ENCODE results near the gene SPO11.

Gene SPO11

GRCh38 chr20:57383447-57384347 lies 54.1 kb downstream of the SPO11 start:
- Histone ChIP-seq H2BK120ac (ENCODE audit: low read depth, low read length) (no peak overlapping the region), H3K18ac (ENCODE audit: low read length) (no peak overlapping the region), H3K79me1 (ENCODE audit: low read length) (no peaks in the 10 kb centered on the region), H2AK5ac (ENCODE audit: low read length) (no peak overlapping the region), H3K27me3 (ENCODE audit: insufficient read depth, low read length, poor library complexity) (no peaks in the 10 kb centered on the region), H3K56ac (ENCODE audit: low read length) (no peak overlapping the region), H3K27ac (ENCODE audit: low read depth, low read length) (no peak overlapping the region), H4K5ac (ENCODE audit: low read length) (no peak overlapping the region), H2BK15ac (replicated peaks; ENCODE audit: low read depth) (no peak overlapping the region), H3K4ac (ENCODE audit: low read depth, low read length) (no peak overlapping the region), H3K4me1 (ENCODE audit: control insufficient read depth, low read depth, low read length) (no peaks in the 10 kb centered on the region), H2BK5ac (ENCODE audit: low read length) (no peak overlapping the region), H4K8ac (ENCODE audit: low read depth, low read length) (no peak overlapping the region), H3K4me2 (ENCODE audit: low read length) (no peak overlapping the region), H3K9ac (ENCODE audit: low read length) (no peak overlapping the region), H3K79me2 (ENCODE audit: control insufficient read depth, insufficient read depth, low read length) (no peaks in the 10 kb centered on the region), H3K23ac (ENCODE audit: low read length) (no peak overlapping the region), H3K36me3 (ENCODE audit: control insufficient read depth, insufficient read depth, low read length) (no peaks in the 10 kb centered on the region), H3K4me3 (ENCODE audit: low read length) (no peak overlapping the region)
- DNase-seq = no peak
- no CpG with 5 or more reads among the region's 20 CpGs for WGBS (ENCODE audit: extremely low coverage, insufficient coverage, low lambda C conversion rate)

GRCh38 chr20:57384486-57384885 lies 54.9 kb downstream of the SPO11 start:
- Histone ChIP-seq H3K4ac (ENCODE audit: low read depth, low read length) (no peak overlapping the region), H3K4me2 (ENCODE audit: low read length) (no peak overlapping the region), H3K36me3 (ENCODE audit: control insufficient read depth, insufficient read depth, low read length) (no peaks in the 10 kb centered on the region), H4K5ac (ENCODE audit: low read length) (no peak overlapping the region), H2BK15ac (replicated peaks; ENCODE audit: low read depth) (no peak overlapping the region), H3K23ac (ENCODE audit: low read length) (no peak overlapping the region), H3K27me3 (ENCODE audit: insufficient read depth, low read length, poor library complexity) (no peaks in the 10 kb centered on the region), H3K79me2 (ENCODE audit: control insufficient read depth, insufficient read depth, low read length) (no peaks in the 10 kb centered on the region), H3K4me1 (ENCODE audit: control insufficient read depth, low read depth, low read length) (no peaks in the 10 kb centered on the region), H3K79me1 (ENCODE audit: low read length) (no peaks in the 10 kb centered on the region), H4K8ac (ENCODE audit: low read depth, low read length) (no peak overlapping the region), H3K27ac (ENCODE audit: low read depth, low read length) (no peak overlapping the region), H3K9ac (ENCODE audit: low read length) (no peak overlapping the region), H3K4me3 (ENCODE audit: low read length) (no peak overlapping the region), H2BK5ac (ENCODE audit: low read length) (no peak overlapping the region), H3K18ac (ENCODE audit: low read length) (no peak overlapping the region), H2AK5ac (ENCODE audit: low read length) (no peak overlapping the region), H2BK120ac (ENCODE audit: low read depth, low read length) (no peak overlapping the region), H3K56ac (ENCODE audit: low read length) (no peak overlapping the region)
- no peak for DNase-seq
- no CpG with 5 or more reads among the region's 8 CpGs for WGBS (ENCODE audit: extremely low coverage, insufficient coverage, low lambda C conversion rate)

- DNase-seq = no peak
Observed at GRCh38 chr20:57384953-57385761, 55.6 kb downstream of the SPO11 start.

GRCh38 chr20:57385940-57386339 lies 56.3 kb downstream of the SPO11 start:
- Histone ChIP-seq H3K4me3 (ENCODE audit: low read length) (no peak overlapping the region), H4K5ac (ENCODE audit: low read length) (no peak overlapping the region), H2BK5ac (ENCODE audit: low read length) (no peak overlapping the region), H3K27ac (ENCODE audit: low read depth, low read length) (no peak overlapping the region), H3K18ac (ENCODE audit: low read length) (no peak overlapping the region), H2BK120ac (ENCODE audit: low read depth, low read length) (no peak overlapping the region), H3K36me3 (ENCODE audit: control insufficient read depth, insufficient read depth, low read length) (no peaks in the 10 kb centered on the region), H3K4ac (ENCODE audit: low read depth, low read length) (no peak overlapping the region), H3K79me2 (ENCODE audit: control insufficient read depth, insufficient read depth, low read length) (no peaks in the 10 kb centered on the region), H3K56ac (ENCODE audit: low read length) (no peak overlapping the region), H3K9ac (ENCODE audit: low read length) (no peak overlapping the region), H3K4me1 (ENCODE audit: control insufficient read depth, low read depth, low read length) (no peaks in the 10 kb centered on the region), H3K23ac (ENCODE audit: low read length) (no peak overlapping the region), H3K4me2 (ENCODE audit: low read length) (no peak overlapping the region), H2BK15ac (replicated peaks; ENCODE audit: low read depth) (no peak overlapping the region), H3K79me1 (ENCODE audit: low read length) (no peaks in the 10 kb centered on the region), H2AK5ac (ENCODE audit: low read length) (no peak overlapping the region), H3K27me3 (ENCODE audit: insufficient read depth, low read length, poor library complexity) (no peaks in the 10 kb centered on the region), H4K8ac (ENCODE audit: low read depth, low read length) (no peak overlapping the region)
- no CpG with 5 or more reads among the region's 6 CpGs for WGBS (ENCODE audit: extremely low coverage, insufficient coverage, low lambda C conversion rate)
- no peak for DNase-seq

More at GRCh38 chr20:57384953-57385761, 55.6 kb downstream of the SPO11 start:
- Histone ChIP-seq H3K4me3 (ENCODE audit: low read length) (no peak overlapping the region), H3K56ac (ENCODE audit: low read length) (no peak overlapping the region), H3K36me3 (ENCODE audit: control insufficient read depth, insufficient read depth, low read length) (no peaks in the 10 kb centered on the region), H2BK5ac (ENCODE audit: low read length) (no peak overlapping the region), H3K18ac (ENCODE audit: low read length) (no peak overlapping the region), H3K9ac (ENCODE audit: low read length) (no peak overlapping the region), H4K8ac (ENCODE audit: low read depth, low read length) (no peak overlapping the region), H3K79me2 (ENCODE audit: control insufficient read depth, insufficient read depth, low read length) (no peaks in the 10 kb centered on the region), H4K5ac (ENCODE audit: low read length) (no peak overlapping the region), H3K27ac (ENCODE audit: low read depth, low read length) (no peak overlapping the region), H3K4me2 (ENCODE audit: low read length) (no peak overlapping the region), H3K27me3 (ENCODE audit: insufficient read depth, low read length, poor library complexity) (no peaks in the 10 kb centered on the region), H3K4ac (ENCODE audit: low read depth, low read length) (no peak overlapping the region), H3K4me1 (ENCODE audit: control insufficient read depth, low read depth, low read length) (no peaks in the 10 kb centered on the region), H3K23ac (ENCODE audit: low read length) (no peak overlapping the region), H2BK120ac (ENCODE audit: low read depth, low read length) (no peak overlapping the region), H2BK15ac (replicated peaks; ENCODE audit: low read depth) (no peak overlapping the region), H2AK5ac (ENCODE audit: low read length) (no peak overlapping the region), H3K79me1 (ENCODE audit: low read length) (no peaks in the 10 kb centered on the region)
- no CpG with 5 or more reads among the region's 29 CpGs for WGBS (ENCODE audit: extremely low coverage, insufficient coverage, low lambda C conversion rate)

DNA sequence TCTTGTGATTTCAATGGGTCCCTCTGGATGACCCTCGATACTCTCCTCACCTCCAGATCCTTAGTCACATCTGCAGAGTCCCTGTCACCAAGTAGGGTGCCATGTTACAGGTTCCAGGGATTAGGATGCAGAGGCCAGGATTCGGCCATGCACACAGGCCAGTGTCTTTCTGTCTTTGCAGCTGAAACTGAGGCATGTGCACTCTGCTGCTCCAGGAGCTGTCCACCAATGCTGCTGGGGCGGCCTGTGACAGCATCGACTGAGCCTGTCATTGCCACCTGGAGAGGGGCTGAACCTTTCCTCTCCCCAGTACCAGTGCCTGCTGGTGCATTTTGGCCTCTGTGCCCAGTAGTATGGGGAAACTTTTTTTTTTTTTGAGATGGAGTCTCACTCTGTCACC lies 57.2 kb downstream of the SPO11 start:
- DNase-seq = no peak

More for the DNA sequence above, 57.2 kb downstream of the SPO11 start:
- Histone ChIP-seq H3K23ac (ENCODE audit: low read length) (no peak overlapping the region), H3K4me1 (ENCODE audit: control insufficient read depth, low read depth, low read length) (no peaks in the 10 kb centered on the region), H4K5ac (ENCODE audit: low read length) (no peak overlapping the region), H3K27ac (ENCODE audit: low read depth, low read length) (no peak overlapping the region), H2AK5ac (ENCODE audit: low read length) (no peak overlapping the region), H3K18ac (ENCODE audit: low read length) (no peak overlapping the region), H3K79me1 (ENCODE audit: low read length) (no peaks in the 10 kb centered on the region), H3K4ac (ENCODE audit: low read depth, low read length) (no peak overlapping the region), H3K4me2 (ENCODE audit: low read length) (no peak overlapping the region), H3K4me3 (ENCODE audit: low read length) (no peak overlapping the region), H2BK5ac (ENCODE audit: low read length) (no peak overlapping the region), H4K8ac (ENCODE audit: low read depth, low read length) (no peak overlapping the region), H3K56ac (ENCODE audit: low read length) (no peak overlapping the region), H3K27me3 (ENCODE audit: insufficient read depth, low read length, poor library complexity) (no peaks in the 10 kb centered on the region), H3K9ac (ENCODE audit: low read length) (no peak overlapping the region), H3K36me3 (ENCODE audit: control insufficient read depth, insufficient read depth, low read length) (no peaks in the 10 kb centered on the region), H2BK120ac (ENCODE audit: low read depth, low read length) (no peak overlapping the region), H3K79me2 (ENCODE audit: control insufficient read depth, insufficient read depth, low read length) (peaks cover 2% of the 10 kb centered on the region), H2BK15ac (replicated peaks; ENCODE audit: low read depth) (no peak overlapping the region)
- WGBS (ENCODE audit: extremely low coverage, insufficient coverage, low lambda C conversion rate) = no CpG with 5 or more reads among the region's 4 CpGs
